HL-60/S4 treated with phorbol 12-myristate 13-acetate at 8.2 ng/mL for 4 days and 3 days (cell line): ENCODE measurements around the gene PEAK3.

Source experiments
- in situ Hi-C: fragments of 300-500 bp; cut with MboI; formaldehyde crosslinking; loops from 2 replicates; pipeline ENCODE4 v1.15.0; 2022; ENCODE audit warnings: low sequenced_read_pairs

PEAK3 gene

GRCh38 chr19:2315818-2316353, 33.9 kb upstream of the PEAK3 start:
- in situ Hi-C loops = no loop called here

GRCh38 chr19:2315121-2315817, 33.3 kb upstream of the PEAK3 start:
- in situ Hi-C loops = no loop called here

DNA sequence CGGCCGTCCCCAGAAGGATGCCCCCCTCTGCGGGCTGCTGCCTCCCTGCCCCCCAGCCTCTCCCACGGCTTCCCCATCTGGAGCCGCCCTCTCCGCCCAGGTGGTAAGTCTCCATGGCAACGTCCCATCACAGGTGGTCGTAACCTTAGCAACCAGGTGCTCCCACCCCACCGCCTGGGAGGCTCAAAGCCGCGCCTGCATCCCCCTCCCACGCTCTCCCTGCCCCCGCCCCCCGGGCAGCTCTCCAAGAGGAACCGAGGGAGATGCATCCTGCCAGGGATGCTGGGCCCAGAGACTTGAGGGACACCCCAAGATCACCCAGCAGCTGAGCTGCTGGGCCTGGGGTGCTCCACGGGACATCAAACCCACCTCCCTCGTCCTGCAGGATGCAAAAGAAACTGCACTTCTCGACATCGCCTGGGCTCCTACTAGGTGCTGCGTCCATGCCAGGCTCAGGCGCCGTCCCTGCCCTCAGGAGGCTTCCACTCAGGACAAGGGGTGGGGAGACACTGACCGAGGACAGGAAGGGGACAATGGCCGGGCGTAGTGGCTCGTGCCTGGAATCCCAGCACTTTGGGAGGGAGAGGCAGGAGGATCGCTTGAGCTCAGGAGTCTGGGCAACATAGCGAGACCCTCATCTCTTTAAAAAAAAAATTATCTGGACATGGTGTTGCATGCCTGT, 31.0 kb upstream of the PEAK3 start:
- in situ Hi-C loops = no loop called here

- in situ Hi-C loops = no loop called here
Observed at GRCh38 chr19:2311093-2311492, 29.1 kb upstream of the PEAK3 start.

- in situ Hi-C loops = no loop called here
Observed at GRCh38 chr19:2309734-2310362, 27.9 kb upstream of the PEAK3 start.

DNA sequence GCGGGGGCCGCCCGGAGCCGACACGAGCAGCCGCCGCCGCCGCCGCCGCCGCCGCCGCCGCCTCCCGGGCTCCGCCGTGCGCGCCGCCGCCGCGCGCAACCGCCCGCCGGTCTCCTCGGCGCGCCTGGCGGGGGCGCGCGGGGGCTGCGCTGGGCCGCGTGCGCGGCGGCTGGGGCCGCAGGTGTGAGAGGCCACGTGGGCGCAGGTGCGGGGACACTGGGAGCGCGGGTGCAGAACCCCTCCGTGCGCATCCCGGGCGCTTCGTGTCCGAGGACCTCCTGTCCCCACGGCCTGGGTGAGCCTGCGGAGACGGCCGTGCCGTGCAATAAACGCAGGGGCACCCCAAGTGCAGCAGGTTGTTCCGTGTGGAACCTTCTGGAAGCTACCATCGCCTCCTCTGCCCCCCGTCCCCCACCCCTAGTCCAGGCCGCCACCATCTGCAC, 26.2 kb upstream of the PEAK3 start, which contains the start of gene LINGO3:
Gene LINGO3, minus strand, starts transcription at position 41 of the 443 bp plus-strand sequence. CDS start 16,378 bp downstream, outside the sequence.
- in situ Hi-C loops = no loop called here

- in situ Hi-C loops = no loop called here
Observed at GRCh38 chr19:2307518-2308012, 25.6 kb upstream of the PEAK3 start.

DNA sequence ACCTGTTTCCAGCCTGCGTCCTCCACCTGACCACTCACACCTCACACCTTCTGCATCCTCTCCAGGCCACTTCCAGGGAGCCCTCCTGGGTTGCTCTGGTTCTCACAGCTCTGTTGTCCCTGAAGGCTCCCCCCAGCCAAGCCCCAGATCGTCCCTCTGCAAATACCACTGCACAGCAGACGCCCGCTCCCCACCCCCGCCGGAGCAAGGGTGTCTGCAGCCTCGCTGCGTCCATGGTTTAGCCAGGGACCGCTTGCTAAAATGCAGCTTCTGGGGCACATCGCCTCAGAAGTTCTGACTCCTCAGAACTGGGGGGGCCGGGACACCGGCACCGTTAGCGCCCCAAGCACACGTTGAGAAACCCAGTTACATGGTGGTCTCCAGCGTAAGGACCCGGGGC, 25.0 kb upstream of the PEAK3 start:
- in situ Hi-C loops = no loop called here

DNA sequence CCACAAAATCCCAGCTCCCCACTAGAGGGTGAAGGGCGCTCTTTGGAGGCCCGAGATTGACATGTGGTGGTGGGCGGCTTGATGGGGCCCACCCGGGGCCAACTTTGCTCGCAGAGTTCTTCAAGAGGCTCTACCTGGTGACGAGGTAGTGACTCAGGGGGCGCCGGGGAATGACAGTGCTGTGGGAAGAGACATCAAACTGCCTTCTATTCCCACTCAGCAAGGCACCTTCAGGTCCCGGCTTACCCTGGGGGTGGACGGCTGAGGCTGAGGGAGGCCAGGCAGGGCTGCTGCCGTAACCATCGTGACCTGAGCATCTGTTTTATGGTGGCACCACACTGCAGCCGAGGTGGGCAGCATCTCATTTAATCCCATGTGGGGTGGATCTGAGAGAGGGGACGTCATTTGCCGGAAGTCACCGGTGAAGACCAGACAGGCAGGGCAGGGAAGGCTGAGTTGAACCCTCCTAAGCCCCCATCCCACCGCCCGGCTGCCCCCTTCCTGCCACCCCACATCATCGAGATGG, 24.4 kb upstream of the PEAK3 start:
- in situ Hi-C loops = no loop called here

DNA sequence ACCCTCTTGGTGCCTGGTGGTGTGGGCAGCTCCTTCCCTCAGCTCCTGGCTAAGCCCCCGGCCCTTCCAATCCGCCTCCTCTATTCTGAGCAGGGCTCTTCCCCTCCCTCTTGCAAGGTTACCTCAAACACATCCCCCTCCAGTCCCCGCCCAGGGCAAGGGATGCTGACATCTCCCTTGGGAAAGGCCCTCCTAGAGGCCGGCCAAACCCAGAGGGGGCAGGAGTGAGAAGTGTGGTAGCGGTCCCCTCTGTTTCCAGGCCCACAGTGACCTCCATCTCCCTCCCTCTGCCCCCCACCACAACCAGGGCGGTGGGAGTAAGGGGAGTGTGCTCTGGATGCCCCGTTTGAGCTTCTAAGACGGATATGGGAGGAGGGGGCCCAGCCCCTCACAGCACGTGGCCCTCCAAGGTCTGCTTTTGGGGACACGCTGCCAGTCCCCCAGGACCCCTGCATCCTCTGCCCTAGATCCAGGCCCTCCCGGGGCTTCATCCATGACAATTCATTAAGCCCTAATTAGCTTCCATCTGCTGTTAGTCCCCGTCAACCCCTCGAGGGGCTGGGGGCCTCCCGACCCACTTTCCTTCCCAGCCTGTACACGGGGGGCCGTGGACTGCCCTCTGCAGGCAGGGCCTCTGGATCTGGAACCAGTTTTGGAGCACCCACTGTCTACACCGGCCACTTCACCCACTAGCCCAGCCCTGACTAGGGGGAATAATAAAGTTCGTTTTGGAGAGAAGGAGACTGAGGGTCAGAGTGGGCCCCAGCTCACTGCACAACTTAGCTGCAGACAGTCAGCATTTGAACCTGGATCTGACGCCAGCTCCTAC, 23.7 kb upstream of the PEAK3 start:
- in situ Hi-C loops = no loop called here

GRCh38 chr19:2303211-2303798, 21.3 kb upstream of the PEAK3 start:
- in situ Hi-C loops = no loop called here

- in situ Hi-C loops = no loop called here
Observed at GRCh38 chr19:2302319-2303210, 20.6 kb upstream of the PEAK3 start.

DNA sequence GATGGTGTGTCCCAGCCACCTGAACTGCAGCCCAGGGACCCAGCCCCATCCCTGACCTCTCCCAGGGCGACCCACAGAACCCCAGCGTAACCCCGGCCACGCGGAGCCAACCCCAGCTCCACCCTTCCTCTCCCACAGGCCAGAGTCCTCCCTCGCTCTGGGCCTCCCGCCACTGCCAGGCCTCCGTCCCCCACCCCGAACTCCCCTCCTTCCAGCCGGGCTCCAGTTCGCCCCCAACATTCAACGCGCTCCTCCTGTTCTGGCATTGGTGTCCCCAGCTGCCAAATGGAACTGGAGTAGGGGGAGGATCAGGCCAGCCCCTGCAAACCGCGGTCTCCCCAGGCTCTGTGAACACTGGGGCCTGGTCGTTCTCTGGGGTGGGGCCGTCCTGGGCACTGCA, 18.6 kb upstream of the PEAK3 start:
- in situ Hi-C loops = no loop called here

- in situ Hi-C loops = no loop called here
Observed at GRCh38 chr19:2296141-2296540, 14.2 kb upstream of the PEAK3 start.

DNA sequence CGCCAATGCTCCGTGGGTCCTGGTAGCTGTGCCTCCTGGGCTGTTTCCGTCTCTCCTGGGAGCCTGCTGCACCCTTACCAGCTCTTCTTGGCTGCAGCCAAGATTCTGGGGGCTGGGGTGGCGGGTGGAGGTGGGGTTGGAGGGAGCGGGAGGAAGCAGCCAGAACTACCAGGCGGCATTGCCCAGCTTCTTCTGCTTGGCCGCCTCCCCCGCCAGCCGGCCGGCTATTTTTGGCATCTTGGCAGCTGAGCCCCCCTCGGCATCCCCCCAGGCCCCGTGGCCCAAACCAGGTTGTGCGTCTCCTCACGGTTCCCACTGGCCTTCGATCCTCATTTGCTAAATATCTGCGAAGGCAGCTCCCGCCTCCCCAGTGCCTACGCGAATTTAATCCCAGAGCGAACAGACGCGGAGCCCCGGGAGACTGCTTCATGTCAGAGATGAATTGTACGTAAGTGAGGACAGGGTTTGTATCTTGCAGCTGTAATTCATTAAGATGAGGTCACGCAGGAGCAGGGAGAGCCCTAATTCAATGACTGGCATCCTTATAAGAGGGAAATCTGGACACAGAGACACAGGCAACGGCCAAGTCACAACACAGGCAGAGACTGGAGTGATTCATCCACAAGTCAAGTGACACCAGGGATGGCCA, 12.8 kb upstream of the PEAK3 start:
- in situ Hi-C loops = no loop called here

DNA sequence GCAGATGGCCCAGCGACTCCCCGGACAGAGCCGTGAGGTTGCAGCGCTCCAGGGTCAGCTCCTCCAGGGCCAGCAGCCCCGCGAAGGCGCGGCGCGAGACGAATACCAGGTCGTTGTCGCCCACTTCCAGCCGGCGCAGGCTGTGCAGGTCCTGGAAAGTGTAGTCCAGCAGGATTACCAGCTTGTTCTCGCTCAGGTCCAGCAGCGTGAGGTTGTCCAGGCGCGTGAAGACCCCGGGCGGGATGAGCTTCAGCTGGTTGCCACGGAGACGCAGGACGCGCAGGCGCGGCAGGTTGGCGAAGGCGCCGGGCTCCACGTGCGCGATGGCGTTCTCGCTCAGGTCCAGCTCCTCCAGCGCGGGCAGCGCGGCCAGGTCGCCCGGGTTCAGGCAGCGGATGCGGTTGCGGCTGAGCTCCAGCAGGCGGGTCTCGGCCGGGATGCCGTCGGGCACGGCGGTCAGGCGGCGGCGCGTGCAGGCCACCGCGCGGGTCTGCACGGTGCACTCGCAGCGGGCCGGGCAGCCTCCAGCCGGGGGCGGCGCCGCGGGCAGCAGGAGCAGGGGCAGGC, 9.3 kb upstream of the PEAK3 start:
- in situ Hi-C loops = no loop called here

DNA sequence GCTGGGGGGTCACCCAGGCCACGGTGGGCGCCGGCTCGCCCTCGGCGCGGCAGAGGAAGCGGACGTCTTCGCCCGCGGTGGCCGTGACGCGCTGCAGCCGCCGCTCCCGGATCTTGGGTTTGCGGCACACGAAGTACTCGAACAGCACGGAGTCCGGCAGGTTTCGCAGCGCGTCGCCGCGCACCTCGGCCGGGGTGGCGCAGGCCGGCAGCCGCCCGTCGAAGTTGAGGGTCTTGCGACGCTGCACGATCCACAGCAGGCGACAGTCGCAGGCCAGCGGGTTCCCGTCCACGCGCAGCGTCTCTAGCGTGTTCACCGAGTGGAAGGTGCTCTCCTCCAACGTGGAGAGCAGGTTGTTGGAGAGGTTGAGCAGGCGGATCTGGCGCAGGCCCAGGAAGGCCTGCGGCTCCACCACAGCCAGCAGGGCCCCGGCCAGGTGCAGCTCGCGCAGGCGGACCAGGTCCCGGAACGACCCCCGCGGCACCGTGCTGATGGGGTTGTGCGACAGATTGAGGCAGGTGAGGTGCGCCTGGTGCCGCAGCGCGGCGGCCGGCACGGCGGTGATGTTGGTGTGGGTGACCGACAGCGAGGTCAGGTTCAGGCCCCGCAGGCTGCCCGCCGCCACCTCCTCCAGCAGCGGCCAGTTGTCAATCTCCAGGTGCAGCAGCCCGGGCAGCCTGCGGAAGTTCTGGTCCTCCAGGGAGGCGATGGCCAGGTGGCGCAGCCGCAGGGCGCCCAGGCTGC, 8.6 kb upstream of the PEAK3 start:
- in situ Hi-C loops = no loop called here
